Smooth muscle cell (in vitro differentiated cells): ENCODE results near the gene CASTOR1. TPM values are rescaled to one million over a fixed set of nuclear protein-coding genes. Genes with fewer than 3 reads are reported as not detected.

Experiments
- DNase-seq: peaks from one replicate; lab custom pipeline; 2025; ENCODE audit not compliant: unreplicated experiment; lab: John Stamatoyannopoulos, UW
- H2AFZ ChIP-seq: fragments of 200-600 bp; sonication (generic); 2 replicates; pipeline ENCODE4 v1.6.0; 2016; ENCODE audit warnings: antibody characterized with exemption, low read depth, mild to moderate bottlenecking
- H3F3A ChIP-seq: fragments of 200-600 bp; sonication (generic); 2 replicates; pipeline ENCODE4 v1.6.0; 2017; ENCODE audit warnings: antibody characterized with exemption, low read depth
- H3K27ac ChIP-seq: fragments of 200-600 bp; sonication (generic); 2 replicates; pipeline ENCODE4 v1.5.1; 2016; ENCODE audit warnings: low read depth, mild to moderate bottlenecking
- H3K27me3 ChIP-seq: fragments of 200-600 bp; sonication (generic); 2 replicates; pipeline ENCODE4 v1.6.1; 2016; ENCODE audit warnings: low read depth, mild to moderate bottlenecking
- H3K36me3 ChIP-seq: fragments of 200-600 bp; sonication (generic); 2 replicates; pipeline ENCODE4 v1.5.1; 2016; ENCODE audit warnings: low read depth
- H3K4me1 ChIP-seq: fragments of 200-600 bp; sonication (generic); 2 replicates; pipeline ENCODE4 v1.5.1; 2016; ENCODE audit warnings: low read depth
- H3K4me2 ChIP-seq: fragments of 200-600 bp; sonication (generic); 2 replicates; pipeline ENCODE4 v1.6.0; 2016; ENCODE audit warnings: mild to moderate bottlenecking
- H3K4me3 ChIP-seq: fragments of 200-600 bp; sonication (generic); 2 replicates; pipeline ENCODE4 v1.5.1; 2016; ENCODE audit warnings: mild to moderate bottlenecking
- H3K79me2 ChIP-seq: fragments of 200-600 bp; sonication (generic); 2 replicates; pipeline ENCODE4 v1.6.0; 2016; ENCODE audit warnings: low read depth, mild to moderate bottlenecking
- H3K9ac ChIP-seq: fragments of 200-600 bp; sonication (generic); 2 replicates; pipeline ENCODE4 v1.6.0; 2016; ENCODE audit warnings: low read depth
- H3K9me3 ChIP-seq: fragments of 200-600 bp; sonication (generic); replicated peaks from 2 replicates; pipeline ENCODE4 v1.5.1; 2016; ENCODE audit warnings: low read depth
- H4K20me1 ChIP-seq: fragments of 200-600 bp; sonication (generic); 2 replicates; pipeline ENCODE4 v1.6.0; 2016; ENCODE audit warnings: low read depth
- CTCF ChIP-seq: fragments of 200-600 bp; sonication (generic); IDR thresholded peaks from 2 replicates; pipeline ENCODE4 v1.5.1; 2017; ENCODE audit warnings: borderline replicate concordance, mild to moderate bottlenecking, antibody characterized with exemption; ENCODE audit not compliant: insufficient read depth, poor library complexity, severe bottlenecking
- WGBS: methylation state at CpG from one replicate; pipeline ENCODE4 v1.1.7; 2016; ENCODE audit warnings: low lambda C conversion rate; 5-methylcytosine and 5-hydroxymethylcytosine counted together
- polyA plus RNA-seq: library from polyadenylated mRNA; unstranded; fragments of >200 nt; fragmentation: Nextera tagmentation; extraction: Ambion mirVana; gene quantifications from 2 replicates; pipeline ENCODE4 v1.2.1, GENCODE V29; 2016
- total RNA-seq: library from RNA; depleted of rRNA; stranded (reverse); fragments of >200 nt; gene quantifications from 2 replicates; pipeline ENCODE4 v1.2.3, GENCODE V29; 2014

The CASTOR1 gene
- total and polyA plus RNA-seq, 2 experiments from 2014 or later = 9.8 to 21.8 TPM

GRCh38 chr22:30336752-30337460, 47.6 kb upstream of the CASTOR1 start:
- H3K36me3 ChIP-seq = peaks cover 25% of the 10 kb centered on the region
- no peak for TF ChIP-seq CTCF

GRCh38 chr22:30335236-30335635, 45.9 kb upstream of the CASTOR1 start:
- Histone ChIP-seq H2AFZ (no peak overlapping the region), H3F3A (peaks cover 7% of the 10 kb centered on the region), H3K27me3 (no peaks in the 10 kb centered on the region), H3K4me2 (no peak overlapping the region), H3K27ac (no peak overlapping the region), H3K36me3 (peaks cover 23% of the 10 kb centered on the region), H3K79me2 (no peaks in the 10 kb centered on the region), H3K4me1 (no peaks in the 10 kb centered on the region), H3K4me3 (no peak overlapping the region), H3K9me3 (no peaks in the 10 kb centered on the region), H3K9ac (no peak overlapping the region), H4K20me1 (peaks cover 3% of the 10 kb centered on the region)
- 96% methylated on average over 1 of the region's 1 CpG for WGBS
- no peak for DNase-seq
- TF ChIP-seq CTCF = no peak

More at GRCh38 chr22:30336752-30337460, 47.6 kb upstream of the CASTOR1 start:
- WGBS = 97% methylated on average over 4 of the region's 4 CpGs
- H3K79me2 ChIP-seq = no peaks in the 10 kb centered on the region
- no peak overlapping the region for H3K4me2 ChIP-seq
- H2AFZ ChIP-seq = no peak overlapping the region
- H3F3A ChIP-seq = peaks cover 7% of the 10 kb centered on the region
- H3K9me3 ChIP-seq = no peaks in the 10 kb centered on the region
- H3K4me1 ChIP-seq = no peaks in the 10 kb centered on the region
- peaks cover 3% of the 10 kb centered on the region for H4K20me1 ChIP-seq
- no peak for DNase-seq
- H3K9ac ChIP-seq = no peak overlapping the region
- H3K27me3 ChIP-seq = no peaks in the 10 kb centered on the region
- no peak overlapping the region for H3K27ac ChIP-seq
- H3K4me3 ChIP-seq = no peak overlapping the region

- Histone ChIP-seq H3K4me3 (no peak overlapping the region), H3K36me3 (peaks cover 18% of the 10 kb centered on the region), H3K9me3 (no peaks in the 10 kb centered on the region), H4K20me1 (peaks cover 3% of the 10 kb centered on the region), H3K79me2 (no peaks in the 10 kb centered on the region), H3F3A (peaks cover 7% of the 10 kb centered on the region), H3K4me1 (no peaks in the 10 kb centered on the region), H3K27ac (no peak overlapping the region), H3K9ac (no peak overlapping the region), H2AFZ (no peak overlapping the region), H3K4me2 (no peak overlapping the region), H3K27me3 (no peaks in the 10 kb centered on the region)
- 98% methylated on average over 4 of the region's 4 CpGs for WGBS
- no peak for DNase-seq
- no peak for TF ChIP-seq CTCF
Observed at GRCh38 chr22:30334646-30335045, 45.3 kb upstream of the CASTOR1 start.

GRCh38 chr22:30333707-30334087, 44.4 kb upstream of the CASTOR1 start:
- 98% methylated on average over 3 of the region's 3 CpGs for WGBS
- H3K36me3 ChIP-seq = peaks cover 18% of the 10 kb centered on the region
- H3K4me2 ChIP-seq = no peak overlapping the region
- no peaks in the 10 kb centered on the region for H3K4me1 ChIP-seq
- no peak for TF ChIP-seq CTCF
- H4K20me1 ChIP-seq = peaks cover 3% of the 10 kb centered on the region
- no peak for DNase-seq
- H3K27ac ChIP-seq = no peak overlapping the region
- no peaks in the 10 kb centered on the region for H3K9me3 ChIP-seq
- no peak overlapping the region for H3K4me3 ChIP-seq
- peaks cover 7% of the 10 kb centered on the region for H3F3A ChIP-seq
- no peaks in the 10 kb centered on the region for H3K79me2 ChIP-seq
- H2AFZ ChIP-seq = no peak overlapping the region
- H3K9ac ChIP-seq = no peak overlapping the region
- H3K27me3 ChIP-seq = no peaks in the 10 kb centered on the region
